PC-3 (cell line): Measurements from ENCODE around the gene RBM46.

Experiments
- EZH2 ChIP-seq: fragments of 300-600 bp; sonication (generic); IDR thresholded peaks from one replicate; pipeline ENCODE4 v1.6.1; 2017; ENCODE audit warnings: antibody characterized with exemption, mild to moderate bottlenecking, low read length; ENCODE audit not compliant: unreplicated experiment
- TF ChIP-seq, protein P1 (sequence below): fragments of 300-600 bp; sonication (generic); conservative IDR thresholded peaks from 2 replicates; pipeline ENCODE4 v1.5.1; 2017; ENCODE audit warnings: antibody characterized with exemption, low read depth, mild to moderate bottlenecking, low read length

DNA sequence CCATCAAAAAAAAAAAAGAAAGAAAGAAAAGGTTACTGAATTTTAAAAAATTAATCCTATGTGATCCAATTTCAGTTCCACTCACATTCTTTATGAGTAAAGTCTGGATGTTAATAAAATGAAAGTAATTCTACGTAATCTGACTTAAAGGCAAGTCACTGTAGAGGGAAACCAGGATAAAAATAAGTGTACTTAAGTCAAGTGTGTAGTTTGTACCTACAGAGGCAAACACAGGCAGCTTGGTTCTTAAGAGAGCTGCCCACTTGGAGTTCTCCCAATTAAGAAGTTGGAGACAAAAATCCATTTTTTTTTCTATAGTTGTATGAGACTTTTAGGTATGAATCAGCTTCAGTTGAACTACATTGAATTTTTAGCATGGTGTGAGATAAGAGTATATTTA lies 44.3 kb upstream of the RBM46 start:
- TF ChIP-seq, protein P1, sequence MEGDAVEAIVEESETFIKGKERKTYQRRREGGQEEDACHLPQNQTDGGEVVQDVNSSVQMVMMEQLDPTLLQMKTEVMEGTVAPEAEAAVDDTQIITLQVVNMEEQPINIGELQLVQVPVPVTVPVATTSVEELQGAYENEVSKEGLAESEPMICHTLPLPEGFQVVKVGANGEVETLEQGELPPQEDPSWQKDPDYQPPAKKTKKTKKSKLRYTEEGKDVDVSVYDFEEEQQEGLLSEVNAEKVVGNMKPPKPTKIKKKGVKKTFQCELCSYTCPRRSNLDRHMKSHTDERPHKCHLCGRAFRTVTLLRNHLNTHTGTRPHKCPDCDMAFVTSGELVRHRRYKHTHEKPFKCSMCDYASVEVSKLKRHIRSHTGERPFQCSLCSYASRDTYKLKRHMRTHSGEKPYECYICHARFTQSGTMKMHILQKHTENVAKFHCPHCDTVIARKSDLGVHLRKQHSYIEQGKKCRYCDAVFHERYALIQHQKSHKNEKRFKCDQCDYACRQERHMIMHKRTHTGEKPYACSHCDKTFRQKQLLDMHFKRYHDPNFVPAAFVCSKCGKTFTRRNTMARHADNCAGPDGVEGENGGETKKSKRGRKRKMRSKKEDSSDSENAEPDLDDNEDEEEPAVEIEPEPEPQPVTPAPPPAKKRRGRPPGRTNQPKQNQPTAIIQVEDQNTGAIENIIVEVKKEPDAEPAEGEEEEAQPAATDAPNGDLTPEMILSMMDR, result no peak
- TF ChIP-seq EZH2, result no peak
